Measurements from ENCODE around the gene NRCAM.

Gene NRCAM

DNA sequence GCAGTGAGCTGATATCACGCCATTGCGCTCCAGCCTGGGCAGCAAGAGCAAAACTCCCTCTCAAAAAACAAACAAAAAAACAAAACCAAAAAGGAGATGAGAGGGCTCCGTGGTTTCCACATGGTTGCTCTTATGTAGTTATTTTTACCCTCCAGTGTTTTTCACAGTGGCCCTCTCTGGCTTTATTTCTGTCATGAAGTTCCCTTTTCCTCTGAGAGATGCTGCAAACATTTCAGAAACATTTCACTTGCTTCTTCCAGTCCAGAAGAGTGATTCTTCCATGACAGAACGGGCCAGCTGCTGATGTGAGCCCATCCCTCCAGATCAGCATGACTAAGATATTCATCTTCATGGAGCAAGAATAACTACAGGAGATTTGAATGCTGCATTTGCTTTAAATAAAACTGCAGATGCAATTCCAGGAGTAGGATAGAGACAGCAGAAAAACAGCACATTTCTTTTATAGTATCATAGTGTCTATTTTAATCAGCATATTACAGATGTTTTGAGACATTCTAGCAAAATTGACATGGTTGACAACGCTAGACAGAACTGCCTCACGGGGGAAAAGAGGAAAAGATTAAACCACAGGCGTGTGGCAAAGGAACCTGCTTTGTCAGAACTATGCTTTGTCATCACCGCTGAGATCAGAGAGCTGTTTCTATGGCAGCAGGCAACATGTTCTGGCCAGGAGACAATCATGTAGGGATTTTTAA, 40.3 kb downstream of the NRCAM start:
- peak; percentile 74 for ATAC-seq
- peak; percentile 84 for TF ChIP-seq TSHZ2 (CRISPR knock-in tag; IDR thresholded peaks at IDR 0.05)
- TF ChIP-seq TCF4 (CRISPR knock-in tag; IDR thresholded peaks at IDR 0.05; ENCODE audit: borderline replicate concordance): peak; percentile 44; the same call in 1 of the 2 replicates
- no peak for TF ChIP-seq ZFP30 (CRISPR knock-in tag; IDR thresholded peaks at IDR 0.05)
- TF ChIP-seq, protein P1, sequence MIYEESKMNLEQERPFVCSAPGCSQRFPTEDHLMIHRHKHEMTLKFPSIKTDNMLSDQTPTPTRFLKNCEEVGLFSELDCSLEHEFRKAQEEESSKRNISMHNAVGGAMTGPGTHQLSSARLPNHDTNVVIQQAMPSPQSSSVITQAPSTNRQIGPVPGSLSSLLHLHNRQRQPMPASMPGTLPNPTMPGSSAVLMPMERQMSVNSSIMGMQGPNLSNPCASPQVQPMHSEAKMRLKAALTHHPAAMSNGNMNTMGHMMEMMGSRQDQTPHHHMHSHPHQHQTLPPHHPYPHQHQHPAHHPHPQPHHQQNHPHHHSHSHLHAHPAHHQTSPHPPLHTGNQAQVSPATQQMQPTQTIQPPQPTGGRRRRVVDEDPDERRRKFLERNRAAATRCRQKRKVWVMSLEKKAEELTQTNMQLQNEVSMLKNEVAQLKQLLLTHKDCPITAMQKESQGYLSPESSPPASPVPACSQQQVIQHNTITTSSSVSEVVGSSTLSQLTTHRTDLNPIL (CRISPR knock-in tag; IDR thresholded peaks at IDR 0.05; ENCODE audit: low read depth): no peak
- TF ChIP-seq ZNF565 (CRISPR knock-in tag; conservative IDR thresholded peaks at IDR 0.05; ENCODE audit: low read depth): no peak
- no peak for TF ChIP-seq CSRNP3 (CRISPR knock-in tag; IDR thresholded peaks at IDR 0.05)
- TF ChIP-seq ZC3H10 (CRISPR knock-in tag; IDR thresholded peaks at IDR 0.05): no peak
- 0 out of 2 replicates have a peak, but pooled peaks have one; percentile 14 for TF ChIP-seq ARNTL (CRISPR knock-in tag; IDR thresholded peaks at IDR 0.05; ENCODE audit: borderline replicate concordance, low read depth)
- no peak; the same call in 1 of the 2 replicates for TF ChIP-seq BACH2 (CRISPR knock-in tag; IDR thresholded peaks at IDR 0.05; ENCODE audit: borderline replicate concordance)

- no peak for ATAC-seq
These were observed 41.2 kb downstream of the NRCAM start for GRCh38 chr7:108415084-108415483.

More at GRCh38 chr7:108415084-108415483, 41.2 kb downstream of the NRCAM start:
- TF ChIP-seq ZFP3 (CRISPR knock-in tag; IDR thresholded peaks at IDR 0.05) (no peak), ZFP30 (CRISPR knock-in tag; IDR thresholded peaks at IDR 0.05) (no peak), ZNF70 (CRISPR knock-in tag; IDR thresholded peaks at IDR 0.05) (no peak), ZNF565 (CRISPR knock-in tag; conservative IDR thresholded peaks at IDR 0.05; ENCODE audit: low read depth) (no peak), GLIS3 (CRISPR knock-in tag; IDR thresholded peaks at IDR 0.05) (no peak), TSHZ2 (CRISPR knock-in tag; IDR thresholded peaks at IDR 0.05) (no peak), CSDC2 (CRISPR knock-in tag; IDR thresholded peaks at IDR 0.05) (no peak), ISL1 (CRISPR knock-in tag; IDR thresholded peaks at IDR 0.05) (no peak), ARNTL (CRISPR knock-in tag; IDR thresholded peaks at IDR 0.05; ENCODE audit: borderline replicate concordance, low read depth) (no peak), CSRNP3 (CRISPR knock-in tag; IDR thresholded peaks at IDR 0.05) (no peak), ZC3H10 (CRISPR knock-in tag; IDR thresholded peaks at IDR 0.05) (no peak), PPARA (CRISPR knock-in tag; IDR thresholded peaks at IDR 0.05; ENCODE audit: borderline replicate concordance) (no peak), ESRRG (CRISPR knock-in tag; IDR thresholded peaks at IDR 0.05) (no peak), ZNF8 (CRISPR knock-in tag; IDR thresholded peaks at IDR 0.05) (no peak), TOX (CRISPR knock-in tag; IDR thresholded peaks at IDR 0.05; ENCODE audit: borderline replicate concordance) (no peak), OSR1 (CRISPR knock-in tag; IDR thresholded peaks at IDR 0.05) (no peak), POU6F1 (CRISPR knock-in tag; IDR thresholded peaks at IDR 0.05; ENCODE audit: borderline replicate concordance, low read depth) (no peak), SNAI2 (CRISPR knock-in tag; IDR thresholded peaks at IDR 0.05) (no peak)
- TF ChIP-seq, protein P2, sequence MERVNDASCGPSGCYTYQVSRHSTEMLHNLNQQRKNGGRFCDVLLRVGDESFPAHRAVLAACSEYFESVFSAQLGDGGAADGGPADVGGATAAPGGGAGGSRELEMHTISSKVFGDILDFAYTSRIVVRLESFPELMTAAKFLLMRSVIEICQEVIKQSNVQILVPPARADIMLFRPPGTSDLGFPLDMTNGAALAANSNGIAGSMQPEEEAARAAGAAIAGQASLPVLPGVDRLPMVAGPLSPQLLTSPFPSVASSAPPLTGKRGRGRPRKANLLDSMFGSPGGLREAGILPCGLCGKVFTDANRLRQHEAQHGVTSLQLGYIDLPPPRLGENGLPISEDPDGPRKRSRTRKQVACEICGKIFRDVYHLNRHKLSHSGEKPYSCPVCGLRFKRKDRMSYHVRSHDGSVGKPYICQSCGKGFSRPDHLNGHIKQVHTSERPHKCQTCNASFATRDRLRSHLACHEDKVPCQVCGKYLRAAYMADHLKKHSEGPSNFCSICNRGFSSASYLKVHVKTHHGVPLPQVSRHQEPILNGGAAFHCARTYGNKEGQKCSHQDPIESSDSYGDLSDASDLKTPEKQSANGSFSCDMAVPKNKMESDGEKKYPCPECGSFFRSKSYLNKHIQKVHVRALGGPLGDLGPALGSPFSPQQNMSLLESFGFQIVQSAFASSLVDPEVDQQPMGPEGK (CRISPR knock-in tag; IDR thresholded peaks at IDR 0.05; ENCODE audit: borderline replicate concordance): no peak
- TF ChIP-seq, protein P1 (CRISPR knock-in tag; IDR thresholded peaks at IDR 0.05; ENCODE audit: low read depth): no peak
